ENCODE results near the gene GRIA3. TPM values are rescaled to one million over a fixed set of nuclear protein-coding genes. Genes with fewer than 3 reads are reported as not detected.

The GRIA3 gene
- total and polyA plus RNA-seq, 10 of the 15 experiments (the other 5 are each of a cell fraction or from before 2014, with no cell fraction given), result 0.45 to 4.3 (median 2.2) TPM

DNA sequence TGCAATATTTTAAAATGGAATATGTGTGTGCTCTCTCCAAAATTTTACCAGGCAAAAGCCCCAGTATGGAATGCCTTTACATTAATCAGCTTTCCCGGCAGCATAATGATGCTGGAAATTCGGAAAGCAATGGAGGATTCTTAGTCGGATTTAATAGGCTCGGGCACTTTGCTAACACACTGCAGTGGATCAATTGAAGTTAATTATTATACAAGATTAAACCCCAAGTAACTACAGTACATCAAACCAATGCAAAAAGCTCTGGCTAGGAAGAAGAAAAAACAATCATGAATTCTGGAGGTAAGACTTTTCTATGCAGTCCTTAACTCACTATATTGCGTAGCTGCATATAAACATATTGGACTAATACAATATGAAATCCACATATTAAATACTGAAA lies 43.6 kb upstream of the GRIA3 start:
- ChIA-PET POLR2A (no interaction called here), CTCF (no interaction called here), RAD21 (ENCODE audit: unreplicated experiment) (no interaction called here), SMC1A (ENCODE audit: uncharacterized antibody, unreplicated experiment) (no interaction called here)
- Histone ChIP-seq H3K4me3 (no peak overlapping the region), H3K27ac (ENCODE audit: control insufficient read depth, insufficient read depth) (no peak overlapping the region), H2AFZ (ENCODE audit: control insufficient read depth, low read depth, low read length) (no peak overlapping the region), H4K20me1 (ENCODE audit: control insufficient read depth, insufficient read depth) (no peaks in the 10 kb centered on the region), H3K36me3 (ENCODE audit: control insufficient read depth in 2 of 2, insufficient read depth in 2 of 2, low read length in 1 of 2) (no peaks in the 10 kb centered on the region), H3K9me3 (replicated peaks; ENCODE audit: control insufficient read depth, insufficient read depth, low read length) (no peaks in the 10 kb centered on the region), H3K79me2 (ENCODE audit: control insufficient read depth, insufficient read depth, low read length) (no peaks in the 10 kb centered on the region), H3K27me3 (replicated peaks in 1 of 2; ENCODE audit: control insufficient read depth in 2 of 2, insufficient read depth in 2 of 2, low read length in 1 of 2) (no peaks in the 10 kb centered on the region), H3K4me1 (ENCODE audit: control insufficient read depth, insufficient read depth, low read length) (no peaks in the 10 kb centered on the region), H3K9ac (ENCODE audit: control insufficient read depth, insufficient read depth, low read length) (no peak overlapping the region), H3K4me2 (ENCODE audit: control insufficient read depth, insufficient read depth) (no peak overlapping the region)
- intact Hi-C loops (cut with micrococcal nuclease; ENCODE audit: unreplicated experiment), result no loop called here
- WGBS (ENCODE audit: insufficient coverage, insufficient replicate concordance, low lambda C conversion rate, missing lambda C conversion rate), result 40% methylated on average over 5 of the region's 5 CpGs
- TF ChIP-seq RAD21 (IDR thresholded peaks at IDR 0.05; ENCODE audit: insufficient read depth, low read depth, low read length) (no peak), SKIL (IDR thresholded peaks at IDR 0.05; ENCODE audit: low read depth, poor library complexity, severe bottlenecking) (no peak), STAT3 (IDR thresholded peaks at IDR 0.05; ENCODE audit: low read depth, low read length) (no peak), NR2F1 (conservative IDR thresholded peaks at IDR 0.05) (no peak), ZNF207 (IDR thresholded peaks at IDR 0.05; ENCODE audit: borderline replicate concordance) (no peak), TCF7 (IDR thresholded peaks at IDR 0.05; ENCODE audit: borderline replicate concordance) (no peak), MEF2B (IDR thresholded peaks at IDR 0.05; ENCODE audit: partially characterized antibody, poor library complexity, severe bottlenecking) (no peak), SIX5 (IDR thresholded peaks at IDR 0.05; ENCODE audit: low read depth, low read length, severe bottlenecking) (no peak), RBBP5 (conservative IDR thresholded peaks at IDR 0.05) (no peak), NFXL1 (IDR thresholded peaks at IDR 0.05; ENCODE audit: borderline replicate concordance) (no peak)
- ATAC-seq (no peak), FAIRE-seq (no peak), DNase-seq (ENCODE audit: low read depth, low spot score) (no peak)
- BruUV-seq (replicated peaks), result no TSS peak
- in situ Hi-C loops (cut with MboI), result no loop called here
